GM04504 (cell line): Measurements from ENCODE around the gene RHBDD1.
"Not testable (repeated sequence)": the region's sequence is repeated elsewhere in the genome, so short reads cannot be mapped to it uniquely, and the experiment has no call there.

Source experiments
- DNase-seq: peaks from one replicate; pipeline ENCODE4 v3.0.0-alpha.2; 2012; ENCODE audit warnings: low read depth

The RHBDD1 gene

DNA sequence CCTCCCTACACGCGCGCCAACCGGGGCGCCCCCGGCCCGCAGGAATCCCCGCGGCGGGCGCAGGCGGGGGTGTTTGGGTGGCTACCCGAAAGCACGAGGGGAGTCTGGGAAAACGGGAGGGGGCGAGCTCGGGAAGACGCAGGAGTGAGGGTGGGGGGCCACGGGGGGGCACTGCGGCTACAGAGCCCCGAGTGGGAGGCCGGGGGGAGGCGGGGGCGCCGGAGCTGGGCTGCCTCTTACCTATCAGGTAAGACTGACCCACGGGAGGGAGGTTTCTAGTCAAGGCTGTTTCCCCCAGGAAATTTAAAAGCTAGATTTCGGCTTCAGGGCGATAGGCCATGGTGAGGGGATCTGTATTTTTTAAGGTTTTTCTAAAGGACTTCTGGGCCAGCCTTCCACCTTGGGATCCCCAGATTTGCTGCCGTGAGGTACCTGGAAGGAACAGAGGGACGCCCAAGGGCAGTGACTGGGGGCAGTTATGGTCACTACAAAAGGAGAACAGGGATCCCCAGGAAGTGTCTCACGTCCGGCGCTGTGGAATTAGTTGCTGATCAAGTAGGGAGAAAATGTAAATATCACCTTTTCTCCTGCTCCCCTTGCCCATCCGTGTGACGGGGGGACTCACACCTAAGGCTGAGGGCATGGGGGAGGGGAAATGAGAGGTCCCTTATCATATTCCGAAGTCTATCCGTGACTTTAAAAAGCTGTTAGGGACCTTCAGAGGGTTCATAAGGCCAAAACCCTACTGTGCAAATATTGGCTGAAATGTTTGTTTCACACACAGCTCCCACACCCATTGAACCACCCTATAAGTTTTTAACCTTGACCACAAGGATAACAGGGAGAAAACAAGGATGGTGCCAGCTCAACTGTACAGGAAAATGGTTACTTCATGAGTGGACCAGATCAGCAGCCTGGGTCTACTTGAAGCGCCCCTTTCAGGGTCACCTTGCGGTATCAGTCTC, 35.6 kb upstream of the RHBDD1 start:
- no peak for DNase-seq

GRCh38 chr2:226800941-226801784, 34.7 kb upstream of the RHBDD1 start:
- DNase-seq: no peak

- DNase-seq: no peak
Measured at GRCh38 chr2:226802573-226802972, 33.3 kb upstream of the RHBDD1 start.

DNA sequence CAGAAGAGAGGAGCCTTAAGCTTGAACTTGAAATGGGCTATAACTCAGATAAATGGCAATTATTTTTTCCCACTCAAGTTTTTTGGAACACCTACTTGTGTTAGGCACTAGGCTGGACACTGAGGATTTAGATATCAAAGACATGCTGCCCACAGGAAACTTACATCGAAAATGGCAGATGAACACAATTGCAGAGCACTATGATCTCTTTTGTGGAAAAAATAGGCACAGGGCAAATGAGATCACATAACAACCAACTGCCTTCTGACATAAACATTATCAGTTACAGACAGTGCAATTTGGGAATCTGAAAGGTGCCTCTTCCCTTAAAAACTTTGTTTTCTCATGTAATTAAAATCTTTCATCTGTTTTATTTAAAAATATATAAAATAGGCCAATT, 32.4 kb upstream of the RHBDD1 start:
- DNase-seq: no peak

DNA sequence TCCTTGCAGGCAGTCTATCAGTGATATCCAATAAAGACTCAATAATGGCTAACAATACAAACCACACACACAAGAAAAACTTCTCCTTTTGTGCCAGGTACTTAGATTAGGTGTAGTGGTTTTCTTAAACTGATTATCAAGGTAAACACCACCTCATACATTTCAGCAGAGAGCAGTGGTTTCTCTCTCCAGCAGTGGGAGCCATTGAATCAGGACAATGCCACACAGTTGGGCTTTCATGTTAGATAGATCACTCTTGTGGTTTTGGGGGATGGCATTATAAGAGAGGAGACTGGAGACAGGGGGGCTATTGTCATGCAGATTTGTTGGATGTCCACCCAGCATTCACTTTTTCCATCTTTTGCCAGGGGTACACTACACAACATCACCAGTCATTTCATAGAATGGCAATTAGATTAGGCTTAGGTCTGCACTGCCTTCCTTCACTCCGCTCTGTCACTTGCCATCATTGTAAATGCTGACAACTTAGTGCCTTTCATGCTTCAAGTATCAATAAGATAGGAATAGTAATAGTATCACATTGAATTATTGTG, 22.6 kb upstream of the RHBDD1 start:
- DNase-seq: no peak

DNA sequence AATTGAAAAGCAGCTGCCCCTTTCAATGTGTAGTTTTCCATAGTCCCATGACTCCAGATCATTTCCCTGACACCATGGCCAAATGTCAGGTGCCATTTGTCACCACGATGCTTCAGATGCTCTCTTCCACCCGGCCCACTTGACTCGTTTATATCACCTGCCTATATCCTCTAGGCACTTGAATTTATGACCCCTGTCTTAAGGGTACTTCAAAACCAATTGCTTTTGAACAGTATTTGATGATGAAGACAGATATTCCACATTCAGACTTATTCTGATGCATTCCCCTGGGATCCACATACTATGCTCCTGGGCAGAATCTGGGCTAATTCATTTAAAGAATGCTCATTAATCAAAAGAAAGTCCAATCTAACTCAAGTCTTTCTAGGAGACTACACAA, 16.9 kb upstream of the RHBDD1 start:
- DNase-seq: no peak

DNA sequence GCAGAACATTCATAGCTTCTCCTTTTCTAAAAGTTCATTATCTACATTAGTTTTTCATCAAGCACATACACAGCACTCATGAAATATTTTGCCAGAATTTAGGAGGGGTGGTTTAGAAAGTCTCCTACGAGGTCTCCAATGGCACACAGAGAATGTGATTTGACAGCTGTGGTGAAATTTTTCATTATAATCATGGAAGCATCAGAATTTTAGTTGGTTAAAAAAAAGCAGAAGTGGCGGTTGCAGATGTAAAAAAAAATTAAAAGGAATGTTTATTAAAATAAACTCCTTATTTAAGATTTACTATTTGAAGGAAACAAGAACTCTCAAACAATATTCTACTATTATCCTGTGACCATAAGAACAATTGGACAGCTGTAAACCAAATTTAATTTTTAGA, 10.8 kb upstream of the RHBDD1 start:
- DNase-seq: no peak

GRCh38 chr2:226828191-226828590, 7.7 kb upstream of the RHBDD1 start:
- peak; percentile 40 for DNase-seq

GRCh38 chr2:226829721-226830631, 5.9 kb upstream of the RHBDD1 start:
- no peak for DNase-seq

GRCh38 chr2:226831266-226831665, 4.6 kb upstream of the RHBDD1 start:
- DNase-seq: no peak

DNA sequence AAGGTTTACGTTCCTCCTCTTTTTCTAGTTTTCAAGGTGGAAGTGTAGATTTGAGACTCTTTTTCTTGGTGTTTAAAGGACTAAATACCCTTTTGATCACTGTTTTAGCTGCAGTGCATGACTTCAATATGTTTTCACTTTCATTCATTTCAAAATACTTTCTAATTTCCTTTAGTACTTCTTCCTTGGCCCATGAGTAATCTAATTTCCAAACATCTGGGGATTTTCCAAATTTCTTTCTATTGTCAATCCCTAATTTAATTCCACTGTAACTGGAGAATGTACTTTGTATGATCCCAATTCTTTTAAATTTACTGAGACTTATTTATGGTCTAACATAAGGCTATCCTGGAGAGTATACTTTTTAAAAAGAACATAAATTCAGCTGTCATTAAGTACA, 3.8 kb upstream of the RHBDD1 start:
- no peak for DNase-seq

GRCh38 chr2:226834880-226835279, 974 bp upstream of the RHBDD1 start:
- DNase-seq: not testable (repeated sequence)

DNA sequence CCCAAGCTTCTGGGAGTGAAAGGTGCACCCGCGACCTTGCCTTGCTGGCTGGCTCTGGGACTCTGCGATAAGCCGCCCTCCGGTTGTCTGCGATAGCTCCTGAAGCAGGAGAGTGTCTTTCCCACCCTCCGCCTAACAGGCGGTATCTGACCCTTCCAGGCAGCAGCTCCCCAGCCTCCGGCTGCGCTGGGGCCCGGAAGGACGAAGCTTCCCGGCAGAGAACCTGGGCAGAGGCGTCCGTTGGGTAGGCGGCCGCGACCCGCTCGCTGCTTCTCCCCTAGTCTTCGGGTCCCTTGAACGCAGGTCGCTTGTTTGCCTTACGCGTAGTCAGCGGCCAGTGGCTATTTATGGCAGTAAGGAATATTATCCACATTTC, 446 bp upstream of the RHBDD1 start:
- no peak for DNase-seq

GRCh38 chr2:226836548-226836885, 663 bp downstream of the RHBDD1 start:
- DNase-seq: no peak

DNA sequence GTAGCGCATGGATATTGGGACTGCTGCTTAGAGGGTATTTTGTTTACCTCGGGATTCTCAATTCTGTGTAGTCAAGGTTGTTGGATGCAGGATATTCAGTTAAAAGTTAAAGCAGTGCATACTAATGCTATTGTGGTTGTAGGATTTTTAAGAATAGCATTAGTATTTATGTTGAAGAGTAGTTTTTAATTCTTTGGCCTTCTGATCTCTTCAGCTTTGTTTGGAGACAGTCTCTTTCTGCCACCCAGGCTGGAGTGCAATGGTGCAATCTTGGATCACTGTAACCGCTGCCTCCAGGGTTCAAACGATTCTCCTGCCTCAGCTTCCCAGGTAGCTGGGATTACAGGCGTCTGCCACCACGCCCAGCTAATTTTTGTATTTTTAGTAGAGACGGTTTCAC, 1.5 kb downstream of the RHBDD1 start:
- no peak for DNase-seq

DNA sequence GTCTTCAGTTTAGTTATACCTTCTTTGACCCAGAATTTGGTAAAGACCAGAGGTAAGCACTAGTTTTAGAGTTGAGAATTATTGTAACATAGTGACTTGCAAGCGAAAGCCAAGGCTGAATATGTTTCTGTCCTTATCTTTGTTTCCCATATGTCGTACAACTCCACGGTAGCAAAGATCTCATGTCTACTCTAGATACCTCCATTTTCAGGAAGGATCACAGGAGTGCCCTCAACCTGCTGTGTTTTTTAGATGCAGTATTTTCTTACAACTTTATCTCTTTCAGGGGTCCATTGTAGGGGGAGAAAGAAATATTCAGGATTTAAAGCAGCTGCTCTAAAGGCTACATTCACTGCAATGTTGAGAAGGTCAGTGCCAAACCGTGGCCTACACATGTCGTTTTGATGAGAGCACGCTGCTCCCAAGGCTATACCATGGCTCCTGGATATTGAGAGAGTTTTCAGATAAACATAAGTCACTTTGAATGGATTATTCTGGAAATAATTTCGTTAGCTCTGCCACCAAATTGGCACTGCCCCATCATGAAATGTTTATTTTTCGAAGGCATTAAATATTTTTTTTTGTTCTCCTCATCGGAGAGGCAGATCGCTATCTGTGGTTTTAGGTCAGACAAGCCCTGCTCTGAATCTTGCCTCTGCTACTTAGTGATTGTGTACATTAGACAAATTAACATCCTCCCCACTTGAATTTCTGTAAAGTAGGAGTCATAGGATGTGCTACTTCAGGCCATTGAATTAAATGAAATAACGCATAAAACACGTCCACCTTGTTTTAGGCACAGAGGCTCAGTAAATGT, 2.1 kb downstream of the RHBDD1 start:
- no peak for DNase-seq

GRCh38 chr2:226838722-226839121, 2.9 kb downstream of the RHBDD1 start:
- DNase-seq: no peak

GRCh38 chr2:226839161-226839560, 3.3 kb downstream of the RHBDD1 start:
- no peak for DNase-seq

DNA sequence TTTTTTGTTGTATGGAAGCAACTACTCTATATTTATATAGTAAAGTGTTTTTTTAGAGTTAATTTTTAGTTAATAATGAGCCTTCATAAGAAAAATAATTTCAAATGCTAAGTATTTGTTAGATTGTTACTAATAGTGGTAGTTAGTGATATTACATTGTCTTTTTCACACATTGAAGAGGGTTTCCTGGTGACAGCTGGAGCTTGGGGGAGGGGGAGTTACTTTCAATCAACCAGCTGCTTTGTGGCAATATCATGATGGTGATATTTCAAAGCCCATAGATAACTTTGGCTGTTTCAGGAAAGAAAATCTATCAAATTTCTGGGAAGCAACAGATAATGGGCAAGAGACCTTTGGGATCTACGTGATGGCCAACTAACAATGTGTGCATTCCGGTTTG, 4.1 kb downstream of the RHBDD1 start:
- no peak for DNase-seq

GRCh38 chr2:226843001-226843400, 7.1 kb downstream of the RHBDD1 start:
- not testable (repeated sequence) for DNase-seq
